Liver (tissue), 9 donors: ENCODE data around the gene TSPAN5. TPM values are rescaled to one million over a fixed set of nuclear protein-coding genes. Genes with fewer than 3 reads are reported as not detected.

ENCODE experiments used
- DNase-seq: peaks from one replicate; pipeline ENCODE4 v3.0.0-alpha.2; 2017; ENCODE audit warnings: low spot score
- H3K27ac ChIP-seq, 2 donors: one replicate each; pipeline ENCODE4 v1.7.0; 2013; ENCODE audit warnings: inconsistent platforms in 2 of 2, low read length in 2 of 2, control low read depth in 1 of 2, low read depth in 1 of 2, mild to moderate bottlenecking in 1 of 2
- H3K27me3 ChIP-seq, 4 donors: one replicate each; pipeline versions ENCODE4 v1.6.1 to v1.7.0; 2013; ENCODE audit warnings: low read length in 3 of 4, inconsistent platforms in 1 of 4, mild to moderate bottlenecking in 1 of 4, moderate library complexity in 1 of 4; ENCODE audit not compliant: control insufficient read depth in 4 of 4, insufficient read depth in 4 of 4
- H3K36me3 ChIP-seq, 4 donors: one replicate each; pipeline versions ENCODE4 v1.6.1 to v1.7.0; 2013; ENCODE audit warnings: low read length in 3 of 4, mild to moderate bottlenecking in 3 of 4, low read depth in 1 of 4, moderate library complexity in 1 of 4; ENCODE audit not compliant: control insufficient read depth in 4 of 4, insufficient read depth in 3 of 4
- H3K4me1 ChIP-seq, 4 donors: one replicate each; pipeline versions ENCODE4 v1.6.1 to v1.7.0; 2013; ENCODE audit warnings: low read length in 3 of 4, mild to moderate bottlenecking in 3 of 4, moderate library complexity in 1 of 4; ENCODE audit not compliant: control insufficient read depth in 4 of 4, insufficient read depth in 4 of 4
- H3K4me3 ChIP-seq, 3 donors: one replicate each; pipeline versions ENCODE4 v1.6.1 to v1.7.0; 2013; ENCODE audit warnings: low read length in 3 of 3, control low read depth in 1 of 3, low read depth in 1 of 3, mild to moderate bottlenecking in 1 of 3
- H3K9ac ChIP-seq, 2 donors: one replicate each; pipeline ENCODE4 v1.7.0; 2013; ENCODE audit warnings: low read length in 2 of 2, mild to moderate bottlenecking in 2 of 2, moderate library complexity in 2 of 2, control low read depth in 1 of 2, low read depth in 1 of 2
- H3K9me3 ChIP-seq, 4 donors: one replicate each; pipeline versions ENCODE4 v1.6.1 to v1.7.0; 2013; ENCODE audit warnings: low read length in 3 of 4; ENCODE audit not compliant: control insufficient read depth in 4 of 4
- FOXA1 ChIP-seq: IDR thresholded peaks from 2 replicates; pipeline ENCODE4 v1.6.1; 2016; ENCODE audit warnings: antibody characterized with exemption
- JUND ChIP-seq, 2 donors: IDR thresholded peaks; 2 replicates each; pipeline ENCODE4 v1.6.1; 2016; ENCODE audit warnings: antibody characterized with exemption in 2 of 2
- NR2F2 ChIP-seq: IDR thresholded peaks from 2 replicates; pipeline ENCODE4 v1.6.1; 2016; ENCODE audit warnings: antibody characterized with exemption
- RXRA ChIP-seq, 2 donors: IDR thresholded peaks; 2 replicates each; pipeline ENCODE4 v1.6.1; 2017 to 2018; ENCODE audit warnings: antibody characterized with exemption in 2 of 2, mild to moderate bottlenecking in 1 of 2
- TAF1 ChIP-seq: conservative IDR thresholded peaks from 2 replicates; pipeline ENCODE4 v1.6.1; 2016; ENCODE audit warnings: antibody characterized with exemption, mild to moderate bottlenecking
- WGBS: extraction: QIAGEN DNeasy Blood & Tissue Kit; methylation state at CpG from one replicate; pipeline ENCODE4 v1.1.7; 2013; 5-methylcytosine and 5-hydroxymethylcytosine counted together
- polyA plus RNA-seq, 2 donors: library from polyadenylated mRNA; stranded (reverse) in 1 of 2; unstranded in 1 of 2; fragments of 200-250 nt in 1 of 2; fragments of >200 nt in 1 of 2; fragmentation: Nextera tagmentation in 1 of 2; extraction: Ambion mirVana in 1 of 2; gene quantifications; one replicate each; pipeline versions ENCODE4 v1.2.1 to v1.2.3, GENCODE V29; 2013 to 2015
- total RNA-seq, 2 donors: library from RNA; depleted of rRNA; stranded (reverse); fragments of >200 nt; gene quantifications; one replicate each; pipeline ENCODE4 v1.2.3, GENCODE V29; 2014
- TF ChIP-seq, protein P1 (sequence below): IDR thresholded peaks from 2 replicates; pipeline ENCODE4 v1.6.1; 2016; ENCODE audit warnings: antibody characterized with exemption, mild to moderate bottlenecking
- TF ChIP-seq, protein P2 (sequence below): IDR thresholded peaks from 2 replicates; pipeline ENCODE4 v1.6.1; 2016; ENCODE audit warnings: antibody characterized with exemption
- TF ChIP-seq, protein P3 (sequence below): fragments of 150-350 bp; IDR thresholded peaks from 2 replicates; pipeline ENCODE4 v1.5.1; 2017; ENCODE audit warnings: improper control_type of control experiment, low read depth, low read length; ENCODE audit not compliant: missing input control
- TF ChIP-seq, protein P4 (sequence below): IDR thresholded peaks from 2 replicates; pipeline ENCODE4 v1.6.1; 2016; ENCODE audit warnings: antibody characterized with exemption
- donor health status: healthy.
- donor health status: healthy.
- donor health status: healthy.
- donor health status: healthy.
- donor health status: healthy.

Gene TSPAN5
- total and polyA plus RNA-seq, 4 donors, result 0.36 to 54.0 (median 0.63) TPM

DNA sequence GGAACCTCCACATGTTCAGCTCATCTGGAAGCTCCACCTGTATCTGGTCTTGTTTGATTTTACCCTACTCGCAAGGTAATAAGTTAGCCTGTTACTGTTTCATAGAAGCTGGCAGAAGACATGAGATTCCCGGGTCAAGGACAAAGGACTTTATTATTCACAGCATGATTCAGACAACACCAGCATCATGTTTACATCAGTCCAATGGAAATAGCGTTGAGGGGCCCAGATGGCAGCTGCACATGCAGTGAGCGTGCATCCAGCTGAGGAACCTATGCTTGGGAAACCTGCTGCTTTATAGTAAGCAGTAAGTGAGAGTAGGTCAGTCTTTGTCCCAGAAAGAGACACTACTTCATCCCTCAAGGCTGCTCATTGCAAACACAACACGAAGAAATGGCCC, 19.8 kb downstream of the TSPAN5 start:
- H3K9ac ChIP-seq, result no peak overlapping the region
- no peaks in the 10 kb centered on the region for H3K36me3 ChIP-seq
- DNase-seq, result no peak
- no peak overlapping the region for H3K4me3 ChIP-seq
- no peak for TF ChIP-seq TAF1
- TF ChIP-seq JUND (IDR thresholded peaks at IDR 0.05), result no peak
- TF ChIP-seq, protein P1, sequence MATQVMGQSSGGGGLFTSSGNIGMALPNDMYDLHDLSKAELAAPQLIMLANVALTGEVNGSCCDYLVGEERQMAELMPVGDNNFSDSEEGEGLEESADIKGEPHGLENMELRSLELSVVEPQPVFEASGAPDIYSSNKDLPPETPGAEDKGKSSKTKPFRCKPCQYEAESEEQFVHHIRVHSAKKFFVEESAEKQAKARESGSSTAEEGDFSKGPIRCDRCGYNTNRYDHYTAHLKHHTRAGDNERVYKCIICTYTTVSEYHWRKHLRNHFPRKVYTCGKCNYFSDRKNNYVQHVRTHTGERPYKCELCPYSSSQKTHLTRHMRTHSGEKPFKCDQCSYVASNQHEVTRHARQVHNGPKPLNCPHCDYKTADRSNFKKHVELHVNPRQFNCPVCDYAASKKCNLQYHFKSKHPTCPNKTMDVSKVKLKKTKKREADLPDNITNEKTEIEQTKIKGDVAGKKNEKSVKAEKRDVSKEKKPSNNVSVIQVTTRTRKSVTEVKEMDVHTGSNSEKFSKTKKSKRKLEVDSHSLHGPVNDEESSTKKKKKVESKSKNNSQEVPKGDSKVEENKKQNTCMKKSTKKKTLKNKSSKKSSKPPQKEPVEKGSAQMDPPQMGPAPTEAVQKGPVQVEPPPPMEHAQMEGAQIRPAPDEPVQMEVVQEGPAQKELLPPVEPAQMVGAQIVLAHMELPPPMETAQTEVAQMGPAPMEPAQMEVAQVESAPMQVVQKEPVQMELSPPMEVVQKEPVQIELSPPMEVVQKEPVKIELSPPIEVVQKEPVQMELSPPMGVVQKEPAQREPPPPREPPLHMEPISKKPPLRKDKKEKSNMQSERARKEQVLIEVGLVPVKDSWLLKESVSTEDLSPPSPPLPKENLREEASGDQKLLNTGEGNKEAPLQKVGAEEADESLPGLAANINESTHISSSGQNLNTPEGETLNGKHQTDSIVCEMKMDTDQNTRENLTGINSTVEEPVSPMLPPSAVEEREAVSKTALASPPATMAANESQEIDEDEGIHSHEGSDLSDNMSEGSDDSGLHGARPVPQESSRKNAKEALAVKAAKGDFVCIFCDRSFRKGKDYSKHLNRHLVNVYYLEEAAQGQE, result no peak
- TF ChIP-seq, protein P2, sequence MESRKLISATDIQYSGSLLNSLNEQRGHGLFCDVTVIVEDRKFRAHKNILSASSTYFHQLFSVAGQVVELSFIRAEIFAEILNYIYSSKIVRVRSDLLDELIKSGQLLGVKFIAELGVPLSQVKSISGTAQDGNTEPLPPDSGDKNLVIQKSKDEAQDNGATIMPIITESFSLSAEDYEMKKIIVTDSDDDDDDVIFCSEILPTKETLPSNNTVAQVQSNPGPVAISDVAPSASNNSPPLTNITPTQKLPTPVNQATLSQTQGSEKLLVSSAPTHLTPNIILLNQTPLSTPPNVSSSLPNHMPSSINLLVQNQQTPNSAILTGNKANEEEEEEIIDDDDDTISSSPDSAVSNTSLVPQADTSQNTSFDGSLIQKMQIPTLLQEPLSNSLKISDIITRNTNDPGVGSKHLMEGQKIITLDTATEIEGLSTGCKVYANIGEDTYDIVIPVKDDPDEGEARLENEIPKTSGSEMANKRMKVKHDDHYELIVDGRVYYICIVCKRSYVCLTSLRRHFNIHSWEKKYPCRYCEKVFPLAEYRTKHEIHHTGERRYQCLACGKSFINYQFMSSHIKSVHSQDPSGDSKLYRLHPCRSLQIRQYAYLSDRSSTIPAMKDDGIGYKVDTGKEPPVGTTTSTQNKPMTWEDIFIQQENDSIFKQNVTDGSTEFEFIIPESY, result no peak
- no peak for TF ChIP-seq NR2F2
- TF ChIP-seq, protein P3, sequence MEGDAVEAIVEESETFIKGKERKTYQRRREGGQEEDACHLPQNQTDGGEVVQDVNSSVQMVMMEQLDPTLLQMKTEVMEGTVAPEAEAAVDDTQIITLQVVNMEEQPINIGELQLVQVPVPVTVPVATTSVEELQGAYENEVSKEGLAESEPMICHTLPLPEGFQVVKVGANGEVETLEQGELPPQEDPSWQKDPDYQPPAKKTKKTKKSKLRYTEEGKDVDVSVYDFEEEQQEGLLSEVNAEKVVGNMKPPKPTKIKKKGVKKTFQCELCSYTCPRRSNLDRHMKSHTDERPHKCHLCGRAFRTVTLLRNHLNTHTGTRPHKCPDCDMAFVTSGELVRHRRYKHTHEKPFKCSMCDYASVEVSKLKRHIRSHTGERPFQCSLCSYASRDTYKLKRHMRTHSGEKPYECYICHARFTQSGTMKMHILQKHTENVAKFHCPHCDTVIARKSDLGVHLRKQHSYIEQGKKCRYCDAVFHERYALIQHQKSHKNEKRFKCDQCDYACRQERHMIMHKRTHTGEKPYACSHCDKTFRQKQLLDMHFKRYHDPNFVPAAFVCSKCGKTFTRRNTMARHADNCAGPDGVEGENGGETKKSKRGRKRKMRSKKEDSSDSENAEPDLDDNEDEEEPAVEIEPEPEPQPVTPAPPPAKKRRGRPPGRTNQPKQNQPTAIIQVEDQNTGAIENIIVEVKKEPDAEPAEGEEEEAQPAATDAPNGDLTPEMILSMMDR, result no peak
- no peaks in the 10 kb centered on the region for H3K27me3 ChIP-seq
- H3K27ac ChIP-seq, result no peak overlapping the region
- no peaks in the 10 kb centered on the region for H3K4me1 ChIP-seq
- H3K9me3 ChIP-seq, result no peaks in the 10 kb centered on the region
- WGBS, result 93% methylated on average over 5 of the region's 5 CpGs

DNA sequence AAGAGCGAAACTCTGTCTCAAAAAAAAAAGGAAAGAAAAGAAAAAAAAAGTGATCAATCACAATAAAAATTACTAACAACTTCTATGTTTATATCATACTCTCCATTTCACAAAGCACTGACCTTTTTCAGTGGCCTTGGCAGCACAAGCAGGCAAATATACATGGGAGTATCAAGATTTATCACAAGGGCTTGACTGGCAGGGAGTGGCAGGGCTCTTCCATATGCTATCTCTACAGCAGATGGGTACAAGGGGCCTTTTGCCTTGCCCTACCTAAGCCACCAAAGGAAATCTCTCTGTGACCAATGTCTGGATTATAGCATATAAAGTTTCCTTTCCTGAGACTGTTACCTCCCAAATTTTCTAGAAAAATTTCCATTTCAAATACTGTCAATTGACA, 24.4 kb downstream of the TSPAN5 start:
- DNase-seq, result no peak
- Histone ChIP-seq H3K4me3 (no peak overlapping the region), H3K4me1 (peaks cover 0 to 7% (median 1%) of the 10 kb centered on the region in 4 donors), H3K9me3 (no peaks in the 10 kb centered on the region), H3K27me3 (no peaks in the 10 kb centered on the region), H3K36me3 (no peaks in the 10 kb centered on the region), H3K27ac (no peak overlapping the region), H3K9ac (no peak overlapping the region)
- WGBS, result 95% methylated on average over 1 of the region's 1 CpG
- TF ChIP-seq FOXA1, result no peak

DNA sequence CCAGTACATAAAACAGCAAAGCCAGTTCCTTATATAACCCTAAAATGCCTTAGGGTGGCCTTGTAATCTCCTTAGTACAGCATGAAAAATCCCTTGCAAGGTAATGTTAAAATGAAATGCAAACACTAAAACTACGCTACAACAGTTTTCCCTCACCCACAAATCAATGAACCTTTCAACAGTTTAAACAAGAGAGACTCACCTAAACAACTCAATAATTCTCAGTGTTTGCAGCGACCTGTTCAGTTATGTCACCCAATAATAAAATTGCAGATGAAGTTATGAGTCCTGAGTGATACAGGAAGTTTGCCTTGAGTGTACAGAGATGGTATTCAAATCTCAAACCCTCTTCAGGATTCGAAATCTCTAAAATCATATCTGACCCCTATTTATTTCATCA, 25.3 kb downstream of the TSPAN5 start:
- H3K27ac ChIP-seq, result no peak overlapping the region
- H3K36me3 ChIP-seq, result no peaks in the 10 kb centered on the region
- no peak for DNase-seq
- no peaks in the 10 kb centered on the region for H3K27me3 ChIP-seq
- 52% methylated on average over 3 of the region's 3 CpGs for WGBS
- no peak overlapping the region for H3K9ac ChIP-seq
- peaks cover 0 to 7% (median 1%) of the 10 kb centered on the region in 4 donors for H3K4me1 ChIP-seq
- no peak overlapping the region for H3K4me3 ChIP-seq
- no peaks in the 10 kb centered on the region for H3K9me3 ChIP-seq
- TF ChIP-seq RXRA (IDR thresholded peaks at IDR 0.05), result no peak
- TF ChIP-seq NR2F2, result no peak
- TF ChIP-seq FOXA1, result no peak
- TF ChIP-seq, protein P4, sequence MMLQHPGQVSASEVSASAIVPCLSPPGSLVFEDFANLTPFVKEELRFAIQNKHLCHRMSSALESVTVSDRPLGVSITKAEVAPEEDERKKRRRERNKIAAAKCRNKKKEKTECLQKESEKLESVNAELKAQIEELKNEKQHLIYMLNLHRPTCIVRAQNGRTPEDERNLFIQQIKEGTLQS, result no peak
